ENCODE results near the gene SIL1. TPM values are rescaled to one million over a fixed set of nuclear protein-coding genes. Genes with fewer than 3 reads are reported as not detected.

SIL1 gene
- total RNA-seq, 2 donors from 2014 or later = 31.6 to 64.4 TPM

DNA sequence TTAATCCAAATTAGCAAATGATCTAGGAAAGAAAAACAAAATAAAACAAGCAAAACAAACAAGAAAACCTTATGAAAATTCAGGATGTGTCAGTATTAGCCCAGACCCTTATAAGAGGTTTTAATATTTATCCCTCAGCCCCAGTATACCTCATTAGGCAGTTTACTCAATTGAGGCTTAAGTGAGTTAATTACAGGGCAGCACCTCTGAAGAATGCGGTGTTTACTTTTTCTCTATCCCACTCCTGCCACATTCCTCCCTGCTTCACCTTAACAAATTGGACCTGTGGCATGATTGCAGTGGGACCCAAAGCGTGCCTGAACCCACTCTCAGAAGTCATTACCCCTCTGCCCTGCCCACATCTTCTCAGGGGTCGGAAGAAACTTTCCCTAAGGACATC is 67.1 kb downstream of the SIL1 start:
- Histone ChIP-seq H3K27me3 (no peaks in the 10 kb centered on the region), H3K9me3 (no peaks in the 10 kb centered on the region), H3K4me1 (no peaks in the 10 kb centered on the region), H3K27ac (no peak overlapping the region), H3K9ac (ENCODE audit: low read depth in 2 of 2, low read length in 2 of 2) (no peak overlapping the region), H3K4me3 (no peak overlapping the region), H3K36me3 (no peaks in the 10 kb centered on the region)
- intact Hi-C loops (cut with DNase I) = no loop called here
- DNase-seq = no peak
- TF ChIP-seq, protein P1, sequence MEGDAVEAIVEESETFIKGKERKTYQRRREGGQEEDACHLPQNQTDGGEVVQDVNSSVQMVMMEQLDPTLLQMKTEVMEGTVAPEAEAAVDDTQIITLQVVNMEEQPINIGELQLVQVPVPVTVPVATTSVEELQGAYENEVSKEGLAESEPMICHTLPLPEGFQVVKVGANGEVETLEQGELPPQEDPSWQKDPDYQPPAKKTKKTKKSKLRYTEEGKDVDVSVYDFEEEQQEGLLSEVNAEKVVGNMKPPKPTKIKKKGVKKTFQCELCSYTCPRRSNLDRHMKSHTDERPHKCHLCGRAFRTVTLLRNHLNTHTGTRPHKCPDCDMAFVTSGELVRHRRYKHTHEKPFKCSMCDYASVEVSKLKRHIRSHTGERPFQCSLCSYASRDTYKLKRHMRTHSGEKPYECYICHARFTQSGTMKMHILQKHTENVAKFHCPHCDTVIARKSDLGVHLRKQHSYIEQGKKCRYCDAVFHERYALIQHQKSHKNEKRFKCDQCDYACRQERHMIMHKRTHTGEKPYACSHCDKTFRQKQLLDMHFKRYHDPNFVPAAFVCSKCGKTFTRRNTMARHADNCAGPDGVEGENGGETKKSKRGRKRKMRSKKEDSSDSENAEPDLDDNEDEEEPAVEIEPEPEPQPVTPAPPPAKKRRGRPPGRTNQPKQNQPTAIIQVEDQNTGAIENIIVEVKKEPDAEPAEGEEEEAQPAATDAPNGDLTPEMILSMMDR (IDR thresholded peaks at IDR 0.05) = no peak

DNA sequence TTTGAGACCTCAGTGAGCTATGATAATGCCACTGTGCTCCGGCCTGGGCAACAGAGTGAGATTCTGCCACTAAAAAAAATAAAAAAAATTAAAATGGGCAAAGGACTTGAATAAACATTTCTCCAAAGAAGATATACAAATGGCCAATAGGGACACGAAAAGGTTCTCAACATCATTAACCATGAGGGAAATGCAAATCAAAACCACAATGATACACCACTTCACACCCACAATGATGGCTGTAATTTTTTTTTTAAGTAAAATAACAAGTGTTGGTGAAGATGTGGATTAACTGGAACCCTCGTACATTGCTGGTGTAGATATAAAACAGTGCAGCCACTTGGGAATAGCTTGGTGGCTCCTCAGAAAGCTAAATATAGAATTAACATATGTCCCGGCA is 68.0 kb downstream of the SIL1 start:
- no peaks in the 10 kb centered on the region for H3K4me1 ChIP-seq
- H3K27ac ChIP-seq = no peak overlapping the region
- H3K9me3 ChIP-seq = no peaks in the 10 kb centered on the region
- TF ChIP-seq, protein P1 (IDR thresholded peaks at IDR 0.05) = no peak
- no peak for DNase-seq
- no peaks in the 10 kb centered on the region for H3K36me3 ChIP-seq
- H3K4me3 ChIP-seq = no peak overlapping the region
- intact Hi-C loops (cut with DNase I) = no loop called here
- H3K9ac ChIP-seq (ENCODE audit: low read depth in 2 of 2, low read length in 2 of 2) = no peak overlapping the region
- H3K27me3 ChIP-seq = no peaks in the 10 kb centered on the region

DNA sequence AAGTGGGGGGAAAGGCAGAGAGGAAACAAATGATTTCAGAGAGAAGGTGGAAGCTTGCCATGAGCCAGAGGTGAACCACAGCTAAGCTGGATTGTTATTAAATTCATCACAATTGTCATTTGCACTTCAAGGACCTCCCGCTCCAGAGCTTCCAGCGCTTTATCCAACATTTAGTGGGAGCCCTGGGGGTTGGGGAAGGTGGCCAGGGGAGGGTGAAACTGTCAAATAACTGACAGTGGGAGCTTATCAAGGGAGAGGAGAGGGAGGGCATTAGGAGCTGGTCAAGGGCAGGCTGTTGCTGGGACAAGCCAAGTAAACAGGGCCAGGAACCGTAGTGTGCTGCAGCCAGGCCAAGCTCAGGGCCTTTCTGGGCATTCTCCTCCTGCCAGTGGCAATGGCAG is 71.5 kb downstream of the SIL1 start:
- no peaks in the 10 kb centered on the region for H3K9me3 ChIP-seq
- no peak overlapping the region for H3K27ac ChIP-seq
- DNase-seq = no peak
- H3K36me3 ChIP-seq = no peaks in the 10 kb centered on the region
- no peaks in the 10 kb centered on the region for H3K4me1 ChIP-seq
- H3K9ac ChIP-seq (ENCODE audit: low read depth in 2 of 2, low read length in 2 of 2) = no peak overlapping the region
- H3K27me3 ChIP-seq = no peaks in the 10 kb centered on the region
- intact Hi-C loops (cut with DNase I) = no loop called here
- no peak overlapping the region for H3K4me3 ChIP-seq
- TF ChIP-seq, protein P1 (IDR thresholded peaks at IDR 0.05) = no peak

DNA sequence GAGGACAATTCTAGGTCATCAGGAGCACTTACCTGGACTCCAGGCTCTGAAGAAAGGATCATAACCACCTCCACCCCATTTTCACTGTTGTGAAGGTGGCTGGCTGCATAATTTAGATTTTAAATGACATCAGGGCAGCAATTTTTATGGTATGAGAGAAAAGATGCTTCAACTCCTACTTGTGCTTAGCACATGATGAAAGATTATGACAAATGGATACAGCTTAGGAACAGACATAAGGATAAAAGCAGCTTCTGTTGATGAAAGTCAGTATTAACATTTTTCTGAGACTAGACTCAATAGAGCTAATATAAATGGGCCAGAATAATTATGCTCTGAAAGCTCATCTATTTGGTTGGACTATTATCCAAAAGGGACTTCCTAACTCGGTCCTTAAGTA is 72.2 kb downstream of the SIL1 start:
- no peaks in the 10 kb centered on the region for H3K36me3 ChIP-seq
- H3K9me3 ChIP-seq = no peaks in the 10 kb centered on the region
- H3K27ac ChIP-seq = no peak overlapping the region
- no peak for DNase-seq
- no peak overlapping the region for H3K4me3 ChIP-seq
- intact Hi-C loops (cut with DNase I) = no loop called here
- H3K27me3 ChIP-seq = no peaks in the 10 kb centered on the region
- TF ChIP-seq, protein P1 (IDR thresholded peaks at IDR 0.05) = no peak
- no peak overlapping the region for H3K9ac ChIP-seq (ENCODE audit: low read depth in 2 of 2, low read length in 2 of 2)
- H3K4me1 ChIP-seq = no peaks in the 10 kb centered on the region

DNA sequence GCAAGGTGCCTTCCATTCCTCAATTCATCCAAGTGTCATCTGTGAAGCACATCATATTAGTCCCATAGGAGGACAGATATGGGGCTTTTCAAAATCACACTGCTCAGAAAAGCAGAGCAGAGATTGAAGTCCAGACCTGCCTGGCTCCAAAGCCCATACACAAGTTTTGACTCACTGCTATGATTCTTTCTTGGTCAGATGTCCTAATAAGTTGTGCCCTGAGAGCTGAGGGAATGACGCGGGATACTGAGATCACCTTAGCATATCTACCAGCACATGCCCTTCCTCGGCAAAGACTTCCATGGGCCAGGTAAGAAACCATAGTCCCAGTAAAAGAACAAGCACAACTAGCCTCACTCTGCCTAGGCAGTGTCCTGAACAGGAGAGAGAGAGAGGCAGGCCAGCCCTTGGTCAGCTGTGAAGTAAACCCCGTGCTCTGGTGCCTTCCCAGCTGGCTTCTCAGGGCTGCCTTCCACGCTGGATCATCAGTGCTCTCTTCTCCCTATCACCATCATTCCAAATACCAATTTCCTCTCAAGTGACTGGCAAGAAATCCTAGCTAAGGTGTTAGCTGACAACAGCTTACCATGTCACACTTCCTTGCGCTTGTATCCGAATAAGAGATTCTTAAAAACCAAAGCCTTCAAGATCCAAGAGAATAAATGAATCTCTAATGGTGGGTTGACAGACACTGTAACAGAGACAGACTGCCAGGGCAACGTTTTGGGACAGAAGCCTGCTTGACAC is 73.2 kb downstream of the SIL1 start:
- TF ChIP-seq, protein P1 (IDR thresholded peaks at IDR 0.05) = no peak

More for the DNA sequence above, 73.2 kb downstream of the SIL1 start:
- Histone ChIP-seq H3K27me3 (no peaks in the 10 kb centered on the region), H3K9me3 (no peaks in the 10 kb centered on the region), H3K9ac (ENCODE audit: low read depth in 2 of 2, low read length in 2 of 2) (no peak overlapping the region), H3K4me1 (no peaks in the 10 kb centered on the region), H3K36me3 (no peaks in the 10 kb centered on the region), H3K4me3 (no peak overlapping the region), H3K27ac (no peak overlapping the region)
- no peak for DNase-seq
- intact Hi-C loops (cut with DNase I) = no loop called here

Data from colonic mucosa (tissue), 4 donors.